ENCODE data around the gene NDST1.
"Not testable (repeated sequence)": the region's sequence is repeated elsewhere in the genome, so short reads cannot be mapped to it uniquely, and the experiment has no call there.

NDST1 gene

DNA sequence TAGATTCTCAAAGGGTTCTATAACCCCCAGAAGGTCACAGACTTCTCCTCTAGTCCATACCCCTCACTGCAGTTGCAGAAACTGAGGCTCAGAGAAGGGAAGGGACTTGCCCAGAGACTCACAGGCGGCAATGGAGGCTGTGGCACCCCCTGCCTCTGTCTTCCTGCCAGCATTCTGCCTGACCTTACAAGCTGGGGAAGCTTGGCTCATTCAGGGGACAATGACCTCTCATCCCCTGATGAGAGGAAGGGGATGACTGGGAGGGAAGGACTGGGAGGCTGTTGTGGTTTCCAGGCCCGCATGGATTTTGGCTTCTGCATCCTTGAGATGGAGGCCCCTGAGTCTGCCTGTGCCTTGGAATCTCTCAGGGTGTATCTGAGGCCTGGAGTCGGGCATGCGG, 897 bp downstream of the NDST1 start:
- FAIRE-seq: no peak

DNA sequence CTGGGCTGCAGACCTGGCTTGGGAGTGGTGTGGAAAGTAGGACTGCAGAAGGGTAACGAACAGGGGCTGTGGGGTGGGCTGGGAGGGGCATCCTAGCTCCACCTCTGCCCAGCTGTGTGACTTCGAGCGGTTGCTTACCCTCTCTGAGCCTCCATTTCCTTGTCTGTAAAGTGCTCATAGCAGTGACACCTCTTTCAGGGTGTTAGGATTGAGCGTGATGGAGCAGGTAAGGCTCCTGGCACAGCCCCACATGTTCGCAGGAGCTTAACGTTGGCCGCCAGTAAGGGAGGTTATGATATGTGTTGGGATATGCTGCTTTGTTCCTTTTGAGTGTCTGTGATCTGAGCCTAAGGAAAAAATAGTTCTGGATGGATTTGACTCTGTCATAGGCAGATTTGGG, 2.1 kb downstream of the NDST1 start:
- no peak for FAIRE-seq

DNA sequence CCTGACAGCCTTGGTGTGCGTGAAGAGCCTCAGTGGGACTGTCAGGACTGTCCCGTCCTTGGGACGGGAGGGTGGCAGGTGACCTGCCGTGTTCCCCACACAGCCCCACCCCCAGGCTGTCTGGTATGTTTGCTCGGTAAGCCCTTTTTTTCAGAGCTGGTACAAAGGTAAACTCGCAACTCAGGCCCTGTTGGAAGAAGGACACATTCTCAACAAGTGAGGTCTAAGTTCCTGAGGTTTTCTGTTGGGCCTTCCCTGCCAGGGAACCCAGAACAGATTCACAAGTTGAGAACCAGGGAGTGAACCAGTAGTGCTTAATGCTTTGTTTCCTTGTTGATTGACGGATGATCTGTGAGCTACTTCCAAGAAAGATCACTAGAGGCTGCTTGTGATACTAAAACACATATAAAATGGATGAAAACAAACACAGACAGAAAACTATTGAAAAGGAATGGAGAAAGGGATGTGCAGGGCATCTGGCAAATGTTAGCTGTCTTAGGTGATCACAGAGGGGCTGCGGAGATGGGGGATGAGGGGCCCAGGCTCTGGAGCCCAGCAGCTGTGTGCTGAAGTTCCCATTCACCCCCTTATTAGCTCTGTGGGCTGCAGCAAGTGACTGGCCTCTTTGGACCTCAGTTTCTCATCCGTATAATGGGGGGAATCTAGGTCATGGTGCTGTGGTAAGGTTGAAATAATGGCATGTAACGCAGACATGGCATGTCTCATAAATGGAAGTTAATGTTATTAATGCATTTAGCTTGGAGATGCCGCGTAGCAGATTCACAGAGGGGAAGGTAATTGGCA, 2.7 kb downstream of the NDST1 start:
- FAIRE-seq: no peak

DNA sequence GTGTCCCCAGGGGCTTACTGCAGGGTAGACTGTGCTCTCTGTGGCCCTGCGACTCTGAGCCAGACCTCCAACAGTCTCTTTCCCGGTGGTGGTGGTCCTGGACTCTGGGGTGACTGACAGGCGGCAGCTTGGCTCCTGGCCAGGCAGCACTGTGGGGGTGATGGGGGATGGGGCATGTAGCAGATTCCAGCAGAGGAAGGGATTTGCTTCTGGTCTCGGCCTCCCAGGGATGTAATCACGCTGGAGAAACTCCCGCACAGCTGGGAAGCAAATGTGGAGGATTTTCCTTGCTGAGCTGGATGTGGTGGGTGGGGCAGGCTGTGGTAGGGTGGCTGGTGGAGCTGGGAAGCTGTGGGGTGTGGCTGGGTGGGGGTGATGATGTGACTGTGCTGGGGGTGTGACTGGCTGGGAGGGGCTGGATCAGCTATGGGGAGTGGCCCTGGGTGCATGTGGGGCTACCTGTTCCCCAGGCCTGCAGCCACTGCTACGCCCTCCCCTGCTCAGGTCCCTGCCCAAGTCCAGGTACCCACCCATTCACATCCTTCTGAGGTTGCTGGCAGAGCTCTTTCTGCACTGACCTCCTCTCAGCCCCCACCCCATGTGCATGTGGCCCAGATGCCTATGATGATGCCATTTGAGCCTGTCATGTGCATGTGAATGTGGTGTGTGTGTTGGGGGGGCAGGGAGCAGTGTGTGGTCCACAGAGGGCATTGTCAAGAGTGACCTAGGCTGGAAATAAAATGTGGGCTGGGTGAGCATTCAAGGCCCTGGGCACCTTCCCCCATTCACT, 3.8 kb downstream of the NDST1 start:
- FAIRE-seq: no peak

DNA sequence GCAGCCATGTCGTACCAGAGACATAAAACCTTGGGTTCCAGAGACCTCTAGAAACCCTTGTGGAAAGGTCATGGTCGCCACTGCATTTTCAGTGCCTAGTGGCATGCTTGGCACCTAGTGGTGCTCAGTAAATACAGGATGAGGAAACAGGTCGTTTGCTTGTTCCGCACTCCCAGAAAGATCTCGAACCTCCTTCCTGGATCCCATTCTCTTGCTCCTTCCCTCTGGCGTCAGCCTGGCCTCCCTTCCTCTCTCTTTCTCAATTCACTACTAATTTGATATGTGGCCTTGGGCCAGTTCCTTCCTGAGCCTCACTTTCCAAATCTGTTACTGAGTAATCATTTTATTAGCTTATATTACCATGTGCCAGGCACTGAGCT, 4.4 kb downstream of the NDST1 start:
- no peak for FAIRE-seq

DNA sequence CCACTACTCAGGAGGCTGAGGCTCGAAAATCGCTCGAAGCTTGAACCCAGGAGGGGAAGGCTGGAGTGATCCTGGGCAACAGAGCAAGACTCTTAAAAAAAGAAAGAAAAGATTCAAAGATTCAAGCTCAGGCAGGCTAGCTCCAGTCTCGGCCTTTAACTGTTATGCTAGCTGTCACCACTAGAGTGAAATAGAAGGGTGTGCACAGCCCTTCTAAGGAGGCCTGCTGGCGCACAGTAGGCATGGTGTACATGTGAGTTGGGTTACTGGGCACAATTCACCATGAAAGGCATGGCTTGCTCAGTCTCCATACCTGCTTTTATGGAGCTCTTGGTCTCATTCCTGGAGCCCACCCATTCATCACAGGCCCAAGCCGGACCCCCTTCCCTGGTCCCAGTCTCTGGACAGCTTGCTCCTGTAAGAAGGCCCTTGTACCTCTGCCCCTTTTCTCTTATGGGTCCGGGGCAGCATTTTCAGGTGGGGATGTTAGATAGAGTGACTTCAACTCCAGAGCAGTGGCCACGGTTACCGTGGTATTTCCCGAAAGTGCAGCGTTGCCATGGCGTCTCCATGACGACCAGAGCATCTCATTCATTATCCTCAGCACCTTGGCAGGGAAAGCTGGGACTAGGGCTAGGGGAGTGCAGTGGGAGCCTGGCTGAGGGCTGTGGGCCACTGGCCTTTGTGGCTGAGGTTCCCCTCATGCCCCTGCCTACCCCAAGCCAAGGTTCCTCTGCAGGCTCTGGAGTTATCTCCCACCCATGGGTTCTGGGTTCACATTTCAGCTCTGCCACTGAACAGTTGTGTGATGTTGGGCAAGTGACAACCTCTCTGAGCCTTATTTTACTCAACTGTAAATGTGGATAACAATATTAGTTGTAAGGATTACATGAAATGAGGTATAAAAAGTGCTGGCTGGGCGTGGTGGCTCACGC, 5.7 kb downstream of the NDST1 start:
- FAIRE-seq: no peak

DNA sequence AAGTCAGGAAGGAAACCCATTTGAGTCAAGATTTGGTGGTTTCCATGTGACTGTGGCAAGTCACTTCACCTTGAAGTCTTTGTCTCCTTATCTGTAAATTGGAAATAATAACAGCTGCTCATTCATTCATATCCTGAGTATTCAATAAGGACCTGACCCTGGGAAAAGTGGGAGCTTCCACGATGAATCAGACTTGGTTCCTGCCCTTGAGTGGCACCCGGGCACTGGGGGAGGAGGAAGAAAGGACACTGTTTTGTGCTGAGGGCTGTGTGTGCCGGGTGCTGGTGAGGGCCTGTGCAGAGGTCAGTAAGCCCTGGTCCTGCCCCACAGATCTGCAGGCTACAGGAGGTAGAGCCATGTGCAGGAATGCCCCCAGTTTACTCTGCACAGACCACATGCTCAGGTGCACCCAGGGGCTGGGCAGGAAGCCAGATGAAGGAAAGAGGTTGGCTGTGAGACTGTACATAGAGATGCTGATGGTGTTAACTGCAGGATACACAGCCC, 6.8 kb downstream of the NDST1 start:
- no peak for FAIRE-seq

DNA sequence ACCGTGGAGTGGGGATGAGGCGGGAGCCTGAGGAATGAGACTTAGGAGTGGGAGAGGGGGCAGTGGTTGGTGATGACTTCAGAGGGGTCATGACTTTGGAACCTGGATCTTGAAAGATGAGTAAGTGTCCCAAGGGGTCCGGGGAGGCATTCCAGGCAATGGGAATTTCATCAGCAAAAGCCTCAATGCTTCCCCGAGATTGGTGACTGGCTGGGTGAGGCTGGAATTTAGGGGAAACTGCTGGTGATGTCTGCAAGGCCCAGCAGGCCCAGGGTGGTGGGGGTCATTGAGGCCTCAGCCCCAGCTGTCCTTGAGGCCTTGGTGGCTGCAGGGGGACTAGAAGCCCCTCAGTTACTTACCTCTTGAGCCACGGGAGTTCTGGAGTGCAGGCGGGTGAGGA, 7.5 kb downstream of the NDST1 start:
- FAIRE-seq: no peak

DNA sequence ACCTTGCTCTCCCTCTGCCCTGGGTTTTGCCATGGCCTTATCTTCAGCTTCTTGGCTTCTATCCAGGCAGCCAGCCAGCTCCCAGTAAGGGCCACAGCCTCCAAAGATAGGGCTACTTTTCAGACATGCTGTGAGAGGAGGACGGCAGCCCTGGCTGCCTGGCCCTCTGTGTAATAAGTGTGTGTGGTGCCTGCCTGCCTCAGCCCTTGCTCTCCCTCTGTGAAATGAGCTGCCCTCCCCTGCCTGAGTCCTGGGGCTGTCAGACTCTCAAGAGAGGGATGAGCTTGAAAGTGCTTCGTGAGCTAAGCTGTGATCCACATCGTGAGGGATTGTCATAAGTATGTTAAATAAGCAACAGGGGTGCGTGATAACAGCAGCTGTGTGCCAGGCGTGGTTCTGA, 8.1 kb downstream of the NDST1 start:
- no peak for FAIRE-seq

DNA sequence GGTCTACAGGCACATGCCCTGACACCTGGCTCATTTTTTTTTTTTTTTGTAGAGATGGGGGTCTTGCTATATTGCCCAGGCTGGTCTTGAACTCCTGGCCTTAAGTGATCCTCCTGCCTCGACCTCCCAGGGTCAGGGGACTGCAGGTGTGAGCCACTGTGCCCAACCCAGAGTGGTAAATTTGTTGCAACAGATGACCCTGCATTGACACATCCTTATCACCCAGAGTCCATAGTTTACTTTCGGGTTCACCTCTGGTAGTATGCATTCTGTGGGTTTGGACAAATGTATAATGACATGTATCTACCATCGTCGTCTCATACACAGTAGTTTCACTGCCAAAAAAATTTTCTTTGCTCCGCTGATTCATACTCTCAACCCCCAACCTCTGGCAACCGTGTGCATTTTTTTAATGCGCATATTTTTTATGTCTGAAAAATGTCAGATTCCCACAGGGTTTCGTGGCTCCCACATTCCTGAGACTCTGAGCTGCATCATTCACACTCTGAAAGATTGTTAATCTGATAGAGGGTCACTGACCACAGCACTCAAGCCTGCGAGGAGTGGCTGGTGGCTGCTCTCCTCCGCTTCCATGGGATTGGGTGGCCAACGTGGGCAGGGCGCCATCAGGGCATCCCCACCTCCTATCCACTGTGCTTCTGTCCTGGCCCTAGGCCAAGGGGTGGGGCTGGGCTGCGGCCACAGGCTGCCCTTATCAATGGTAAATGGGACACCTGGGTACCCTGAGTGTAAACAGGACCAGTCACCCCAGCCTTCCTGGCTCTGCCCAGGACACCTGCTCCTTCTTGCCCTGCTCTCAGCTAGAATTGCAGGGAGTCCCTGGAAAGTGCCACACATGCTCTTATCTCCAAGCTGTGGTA, 9.6 kb downstream of the NDST1 start:
- FAIRE-seq: no peak

DNA sequence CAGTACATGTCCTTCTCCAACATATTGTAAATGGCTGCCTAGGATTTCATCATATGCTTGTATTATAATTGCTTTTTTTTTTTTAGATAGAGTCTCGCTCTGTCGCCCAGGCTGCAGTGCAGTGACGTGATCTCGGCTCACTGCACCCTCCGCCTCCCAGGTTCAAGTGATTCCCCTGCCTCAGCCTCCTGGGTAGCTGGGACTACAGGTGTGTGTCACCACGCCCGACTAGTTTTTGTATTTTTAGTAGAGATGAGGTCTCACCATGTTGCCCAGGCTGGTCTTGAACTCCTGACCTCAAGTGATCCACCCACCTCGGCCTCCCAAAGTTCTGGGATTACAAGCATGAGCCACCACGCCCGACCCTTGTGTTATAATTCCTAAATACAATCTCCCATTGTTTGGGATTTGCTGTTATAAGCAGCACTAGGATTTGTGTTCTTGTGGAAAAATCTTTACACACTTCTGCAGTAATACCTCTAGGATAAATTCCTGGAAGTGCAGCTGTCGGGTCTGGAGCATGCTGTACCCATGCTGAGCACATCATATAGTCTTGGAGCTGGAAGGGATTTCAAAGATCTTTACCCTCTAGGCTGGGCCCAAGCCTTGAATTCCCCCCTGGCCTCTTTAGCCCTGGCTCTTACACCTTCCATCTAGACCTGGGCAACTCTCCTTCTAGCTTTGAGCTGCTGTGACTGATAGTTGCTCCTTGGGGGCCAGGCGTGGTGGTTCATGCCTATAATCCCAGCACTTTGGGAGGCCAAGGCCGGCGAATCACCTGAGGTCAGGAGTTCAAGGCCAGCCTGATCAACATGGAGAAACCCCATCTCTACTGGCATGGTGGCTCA, 11.0 kb downstream of the NDST1 start:
- not testable (repeated sequence) for FAIRE-seq

DNA sequence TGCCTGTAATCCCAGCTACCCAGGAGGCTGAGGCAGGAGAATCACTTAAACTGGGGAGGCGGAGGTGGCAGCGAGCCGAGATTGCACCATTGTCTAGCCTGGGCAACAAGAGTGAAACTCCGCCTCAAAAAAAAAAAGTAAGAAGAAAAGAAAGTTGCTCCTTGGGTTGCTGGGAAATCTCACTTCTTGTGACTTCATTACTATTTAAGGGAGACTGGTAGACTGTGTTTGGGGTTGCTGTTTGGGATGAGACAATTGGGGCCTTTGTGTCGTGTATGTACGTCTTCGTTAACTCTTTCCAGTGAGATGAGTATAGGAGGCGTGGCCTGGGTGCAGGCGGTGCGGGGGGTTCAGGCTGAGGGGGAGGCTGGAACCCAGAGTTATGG, 11.6 kb downstream of the NDST1 start:
- FAIRE-seq: no peak

DNA sequence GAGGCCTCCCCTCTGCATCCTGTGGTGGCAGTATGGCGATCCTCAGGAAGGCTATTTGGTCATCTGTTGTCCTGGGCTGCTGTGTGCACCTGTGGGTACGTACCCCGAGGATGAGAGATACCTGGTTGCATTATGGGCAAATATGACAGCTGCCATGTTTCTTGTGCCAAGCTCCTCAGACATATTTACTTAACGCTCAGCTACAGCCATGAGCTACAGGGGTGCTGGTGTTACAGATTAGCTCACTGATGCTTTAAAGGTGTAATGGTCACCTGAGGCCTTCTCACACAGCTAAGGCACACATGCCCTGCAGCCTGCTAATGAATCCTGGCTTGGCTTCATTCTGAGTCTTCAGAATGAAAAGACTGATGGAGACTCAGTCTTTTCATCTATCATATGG, 12.0 kb downstream of the NDST1 start:
- FAIRE-seq: no peak

DNA sequence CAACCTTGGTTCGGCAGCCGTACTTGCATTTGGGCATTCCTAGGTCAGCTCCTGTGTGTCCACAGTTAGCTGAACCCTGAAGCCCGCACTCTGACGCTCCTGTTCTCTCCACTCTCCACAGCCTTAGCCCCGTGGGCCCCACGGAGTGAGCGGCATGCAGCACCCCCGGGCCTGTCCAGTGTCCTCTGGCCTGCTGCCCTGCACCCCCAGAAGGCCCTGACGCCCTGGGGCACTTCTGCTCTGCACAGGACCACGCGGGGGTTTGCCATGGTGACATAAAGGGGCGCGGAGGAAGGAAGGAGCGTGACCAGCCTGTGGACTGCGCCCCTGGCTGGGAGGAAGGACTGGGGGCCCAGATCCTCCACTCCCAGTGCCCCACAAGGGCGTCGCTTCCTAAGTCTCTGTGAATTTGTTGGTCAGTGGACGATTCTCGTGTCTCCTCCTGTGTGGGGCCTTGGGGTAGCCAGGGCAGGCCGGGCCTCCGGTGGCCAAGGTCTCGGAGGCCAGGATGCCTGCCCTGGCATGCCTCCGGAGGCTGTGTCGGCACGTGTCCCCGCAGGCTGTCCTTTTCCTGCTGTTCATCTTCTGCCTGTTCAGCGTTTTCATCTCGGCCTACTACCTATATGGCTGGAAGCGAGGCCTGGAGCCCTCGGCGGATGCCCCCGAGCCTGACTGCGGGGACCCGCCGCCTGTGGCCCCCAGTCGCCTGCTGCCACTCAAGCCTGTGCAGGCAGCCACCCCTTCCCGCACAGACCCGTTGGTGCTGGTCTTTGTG, 13.0 kb downstream of the NDST1 start:
- no peak for FAIRE-seq

DNA sequence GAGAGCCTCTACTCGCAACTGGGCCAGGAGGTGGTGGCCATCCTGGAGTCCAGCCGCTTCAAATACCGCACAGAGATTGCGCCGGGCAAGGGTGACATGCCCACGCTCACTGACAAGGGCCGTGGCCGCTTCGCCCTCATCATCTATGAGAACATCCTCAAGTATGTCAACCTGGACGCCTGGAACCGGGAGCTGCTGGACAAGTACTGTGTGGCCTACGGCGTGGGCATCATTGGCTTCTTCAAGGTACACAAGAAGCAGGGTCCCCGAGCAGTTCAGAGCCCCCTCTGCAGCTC, 13.5 kb downstream of the NDST1 start:
- FAIRE-seq: no peak

DNA sequence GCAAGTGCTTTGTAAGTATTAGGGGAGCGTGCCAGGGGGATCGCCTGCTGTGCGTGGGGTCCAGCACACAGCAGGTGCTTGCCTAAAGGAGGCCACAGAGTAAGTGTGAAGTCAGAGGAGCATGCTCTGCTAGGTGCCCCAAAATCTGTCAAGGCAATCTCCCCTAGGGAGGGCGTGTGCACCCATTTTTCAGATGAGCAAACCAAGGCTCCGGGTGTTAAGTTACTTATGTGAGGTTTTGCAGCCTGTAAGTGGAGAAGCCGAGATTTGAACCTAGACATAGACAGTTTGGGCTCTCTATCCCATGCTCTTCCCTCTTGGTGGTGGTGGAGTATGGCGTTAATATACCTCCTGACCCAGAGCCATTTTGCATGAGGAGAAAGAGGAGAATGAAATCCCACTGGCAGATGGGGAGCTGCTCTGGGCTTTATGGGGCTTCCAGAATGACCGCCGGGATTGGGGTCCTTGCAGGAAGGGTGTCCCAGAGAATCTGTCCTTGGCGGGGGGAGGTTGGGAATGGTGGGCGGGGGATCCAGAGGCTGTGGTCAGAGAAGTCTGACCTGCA, 14.1 kb downstream of the NDST1 start:
- no peak for FAIRE-seq

DNA sequence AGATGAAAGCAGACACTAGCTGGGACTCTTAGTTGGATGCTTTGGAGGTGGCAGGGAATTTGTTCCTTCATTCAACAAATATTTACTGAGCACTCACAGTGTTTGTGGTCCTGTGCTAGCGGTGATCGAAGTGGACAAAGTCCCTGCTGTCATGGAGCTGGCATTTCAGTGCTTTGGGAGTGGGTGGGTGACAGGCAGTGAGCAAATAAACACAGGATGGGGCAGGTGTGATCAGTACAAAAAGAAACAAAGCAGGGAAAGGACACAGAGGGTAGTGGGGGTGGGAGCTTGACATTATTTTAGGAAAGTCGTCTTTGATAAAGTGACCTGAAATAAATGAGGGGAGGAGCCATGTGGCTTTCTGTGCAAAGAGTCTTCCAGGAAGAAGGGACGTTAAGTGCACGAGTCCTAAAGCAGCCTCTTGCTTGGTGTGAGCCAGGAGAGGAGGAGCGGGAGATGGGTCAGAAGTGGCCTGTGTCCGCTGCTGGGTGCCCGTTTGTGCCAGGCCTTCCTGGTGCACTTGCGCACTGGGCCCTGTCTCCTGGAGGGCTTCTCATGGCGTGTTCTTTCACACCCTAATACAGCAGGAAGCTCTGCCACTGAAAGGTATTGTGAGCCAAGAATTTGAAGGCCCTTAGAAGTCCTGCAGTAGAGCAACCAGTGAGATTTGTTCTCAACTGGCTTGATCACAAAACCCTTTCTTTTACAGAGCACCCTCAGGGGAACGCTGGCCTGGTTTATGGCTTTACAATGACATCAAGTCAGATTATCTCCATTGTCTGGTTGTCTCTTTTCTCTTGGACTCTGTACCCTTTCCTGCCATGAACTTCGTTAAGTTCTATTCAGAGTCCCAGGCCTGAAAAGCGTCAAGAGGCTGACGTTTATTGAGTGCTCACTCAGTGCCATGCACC, 14.8 kb downstream of the NDST1 start:
- no peak for FAIRE-seq

DNA sequence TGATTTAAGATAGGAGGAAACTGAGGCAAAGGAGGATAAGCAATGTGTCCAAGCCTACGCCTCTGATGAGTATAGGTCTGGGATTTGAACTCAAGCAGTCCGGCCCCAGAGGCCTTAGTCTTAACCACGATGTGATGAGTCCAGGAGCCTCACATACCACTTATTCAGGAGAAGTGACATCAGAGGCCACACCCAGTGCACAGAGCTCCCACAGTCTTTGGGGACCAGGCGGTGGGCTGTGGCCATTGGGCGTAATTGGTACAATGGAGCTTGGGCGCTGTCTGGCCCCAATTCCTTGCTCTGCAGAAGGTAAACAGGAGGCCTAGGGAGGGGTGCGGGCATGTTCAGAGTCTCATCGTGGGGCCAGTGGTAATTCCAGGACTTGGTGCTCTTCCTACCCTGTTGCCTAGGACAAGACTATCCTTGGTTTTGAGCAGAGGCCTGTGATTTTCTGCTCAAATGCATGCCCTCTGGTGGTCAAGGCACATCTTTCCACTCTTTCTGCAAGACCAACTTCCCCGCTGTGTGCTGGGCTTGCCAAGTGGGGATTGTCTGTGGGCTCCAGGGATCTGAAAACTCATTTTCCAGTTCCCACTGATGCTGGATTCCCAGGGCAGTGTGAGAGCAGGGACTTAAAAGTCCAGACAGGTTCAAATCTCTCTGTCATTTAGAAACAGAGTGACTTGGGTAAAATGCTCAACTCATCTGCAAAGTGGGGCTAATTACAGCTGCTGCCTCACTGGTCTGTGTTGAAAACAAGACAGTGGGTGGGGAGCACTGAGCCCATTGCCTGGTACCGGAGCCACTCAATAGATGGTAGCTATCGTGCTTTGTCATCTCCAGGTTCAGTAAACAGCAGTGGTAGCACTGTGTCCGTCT, 15.8 kb downstream of the NDST1 start:
- FAIRE-seq: no peak

Measured in colon (tissue), 2 donors.